NCI-H2196 (cell line): ENCODE data around the gene A1BG.

Experiments
- DNase-seq: peaks from one replicate; lab custom pipeline; 2025; ENCODE audit not compliant: unreplicated experiment; lab: John Stamatoyannopoulos, UW

The A1BG gene

GRCh38 chr19:58352760-58353671, at the start of gene A1BG:
A1BG (minus strand) TSS chr19:58353492; CDS start chr19:58353437, 55 bp downstream.
- no peak for DNase-seq

- DNase-seq = no peak
These were observed 48.6 kb upstream of the A1BG start for GRCh38 chr19:58401840-58402421.

- peak; percentile 99 for DNase-seq
These were observed 47.9 kb upstream of the A1BG start for GRCh38 chr19:58400916-58401839.

- DNase-seq = peak; percentile 71
These were observed 47.1 kb upstream of the A1BG start for GRCh38 chr19:58400316-58400915.

GRCh38 chr19:58399903-58400302, 46.6 kb upstream of the A1BG start:
- DNase-seq = no peak

- no peak for DNase-seq
These were observed 45.3 kb upstream of the A1BG start for GRCh38 chr19:58398545-58398944.

GRCh38 chr19:58398087-58398486, 44.8 kb upstream of the A1BG start:
- no peak for DNase-seq

- no peak for DNase-seq
These were observed 44.3 kb upstream of the A1BG start for GRCh38 chr19:58397533-58398037.

GRCh38 chr19:58396691-58397532, 43.6 kb upstream of the A1BG start:
- no peak for DNase-seq

GRCh38 chr19:58395979-58396627, 42.8 kb upstream of the A1BG start:
- DNase-seq = no peak

GRCh38 chr19:58395220-58395978, 42.1 kb upstream of the A1BG start, which contains the start of gene RNF225:
RNF225 (plus strand) TSS chr19:58395656; CDS start chr19:58396090, 434 bp downstream.
- peak; percentile 23 for DNase-seq

GRCh38 chr19:58394821-58395219, 41.5 kb upstream of the A1BG start:
- DNase-seq = no peak

- no peak for DNase-seq
These were observed 40.4 kb upstream of the A1BG start for GRCh38 chr19:58393725-58394033.

GRCh38 chr19:58392945-58393724, 39.8 kb upstream of the A1BG start:
- DNase-seq = no peak

GRCh38 chr19:58388175-58388526, 34.9 kb upstream of the A1BG start:
- no peak for DNase-seq

GRCh38 chr19:58387338-58388174, 34.3 kb upstream of the A1BG start:
- no peak for DNase-seq
